Measurements from ENCODE around the gene PROCR. TPM values are rescaled to one million over a fixed set of nuclear protein-coding genes. Genes with fewer than 3 reads are reported as not detected.
A peak's percentile ranks its signal among the peaks of the same experiment; 100 is the strongest.

The PROCR gene
- total and polyA plus RNA-seq, 9 of the 15 experiments (the other 6 are each of a cell fraction or from before 2014, with no cell fraction given) = 1.6 to 7.1 (median 4.0) TPM

- peak; percentile 77 for TF ChIP-seq HMBOX1 (IDR thresholded peaks at IDR 0.05)
- no peak for TF ChIP-seq PTTG1 (tag; IDR thresholded peaks at IDR 0.05; ENCODE audit: low read depth)
- TF ChIP-seq MYBL2 (IDR thresholded peaks at IDR 0.05; ENCODE audit: low read depth) = no peak
- TF ChIP-seq MYBL2 (CRISPR knock-in tag; IDR thresholded peaks at IDR 0.05; ENCODE audit: borderline replicate concordance) = no peak
- no peak for TF ChIP-seq GABPB2 (CRISPR knock-in tag; conservative IDR thresholded peaks at IDR 0.05)
- TF ChIP-seq ZBTB34 (CRISPR knock-in tag; IDR thresholded peaks at IDR 0.05) = no peak
- TF ChIP-seq ZNF121 (CRISPR knock-in tag; conservative IDR thresholded peaks at IDR 0.05) = 0 out of 2 replicates have a peak, but pooled peaks have one; percentile 10
- TF ChIP-seq HMGN3 (IDR thresholded peaks at IDR 0.05; ENCODE audit: borderline replicate concordance, extremely low read depth, insufficient read length, low read depth, low read length) = no peak
- TF ChIP-seq MAFF (IDR thresholded peaks at IDR 0.05; ENCODE audit: low read length) = no peak
- no peak for TF ChIP-seq GMEB1 (CRISPR knock-in tag; IDR thresholded peaks at IDR 0.05)
- no peak for TF ChIP-seq LEF1 (IDR thresholded peaks at IDR 0.05)
- no peak for TF ChIP-seq FOXK1 (CRISPR knock-in tag; IDR thresholded peaks at IDR 0.05; ENCODE audit: borderline replicate concordance)
- no peak for TF ChIP-seq SETDB1 (IDR thresholded peaks at IDR 0.05; ENCODE audit: low read length)
- TF ChIP-seq POLR2G (IDR thresholded peaks at IDR 0.05; ENCODE audit: low read depth, low read length) = no peak
- no peak for TF ChIP-seq HSF4 (CRISPR knock-in tag; IDR thresholded peaks at IDR 0.05; ENCODE audit: borderline replicate concordance)
- no peak for TF ChIP-seq TRIM25 (IDR thresholded peaks at IDR 0.05; ENCODE audit: borderline replicate concordance)
- no peak for TF ChIP-seq STAT5B (CRISPR knock-in tag; IDR thresholded peaks at IDR 0.05)
- no peak for TF ChIP-seq KDM2B (CRISPR knock-in tag; IDR thresholded peaks at IDR 0.05)
- TF ChIP-seq ID3 (CRISPR knock-in tag; IDR thresholded peaks at IDR 0.05) = no peak
- TF ChIP-seq ID3 (tag; IDR thresholded peaks at IDR 0.05) = peak; percentile 89
- no peak for TF ChIP-seq ZNF146 (CRISPR knock-in tag; IDR thresholded peaks at IDR 0.05; ENCODE audit: unreplicated experiment)
- no peak for TF ChIP-seq ZEB2 (IDR thresholded peaks at IDR 0.05)
- no peak for TF ChIP-seq ZNF165 (CRISPR knock-in tag; IDR thresholded peaks at IDR 0.05; ENCODE audit: borderline replicate concordance)
Observed at GRCh38 chr20:35207950-35208611, 36.2 kb downstream of the PROCR start (continued).
